ENCODE data around the gene FBXO21. TPM values are rescaled to one million over a fixed set of nuclear protein-coding genes. Genes with fewer than 3 reads are reported as not detected.
A peak's percentile ranks its signal among the peaks of the same experiment; 100 is the strongest.

Gene FBXO21
- total and polyA plus RNA-seq, 2 of the 13 experiments (the other 11 are each of a cell fraction or from before 2014, with no cell fraction given), result 15.6 to 32.5 TPM

DNA sequence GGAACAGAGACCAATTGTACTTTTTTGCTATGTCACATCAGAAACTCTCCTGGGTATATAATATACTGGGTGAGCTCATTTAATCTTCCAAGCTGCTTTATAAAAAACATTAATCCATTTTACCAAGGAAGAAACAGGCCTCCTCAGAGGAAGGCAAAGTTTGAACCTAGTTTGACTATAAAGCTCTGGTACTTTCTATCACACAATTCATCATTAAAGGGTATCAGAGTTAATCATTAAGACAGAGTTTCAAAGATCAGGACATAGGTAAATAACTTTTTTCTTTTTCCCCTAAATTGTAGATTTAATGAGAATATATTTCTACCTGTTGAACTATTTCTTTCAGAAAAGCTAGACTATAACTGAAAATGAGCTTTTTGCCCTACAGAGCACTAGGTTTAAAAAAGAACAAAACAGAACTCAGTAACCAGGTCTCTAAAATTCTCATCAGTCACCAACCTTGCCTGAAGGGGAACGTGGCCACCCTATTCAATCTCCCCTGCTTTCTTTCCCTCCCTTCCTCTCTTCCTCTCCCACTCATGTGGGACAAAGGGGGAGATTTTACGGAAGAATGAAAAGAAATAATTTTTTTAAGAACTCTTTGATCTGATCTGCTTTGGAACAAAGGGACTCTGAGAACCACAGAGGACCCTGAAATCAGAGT lies 18.6 kb downstream of the FBXO21 start (continued):
- TF ChIP-seq ZNF33B (CRISPR knock-in tag; IDR thresholded peaks at IDR 0.05) (no peak), RBM39 (IDR thresholded peaks at IDR 0.05; ENCODE audit: low read depth, low read length, poor library complexity, severe bottlenecking) (no peak), ZFP37 (CRISPR knock-in tag; IDR thresholded peaks at IDR 0.05; ENCODE audit: borderline replicate concordance) (no peak), SNAPC2 (CRISPR knock-in tag; IDR thresholded peaks at IDR 0.05) (no peak), PRPF4 (IDR thresholded peaks at IDR 0.05; ENCODE audit: low read depth, low read length, poor library complexity, severe bottlenecking) (no peak), POLR2AphosphoS5 (IDR thresholded peaks at IDR 0.05; ENCODE audit: low read depth, low read length) (no peak)

DNA sequence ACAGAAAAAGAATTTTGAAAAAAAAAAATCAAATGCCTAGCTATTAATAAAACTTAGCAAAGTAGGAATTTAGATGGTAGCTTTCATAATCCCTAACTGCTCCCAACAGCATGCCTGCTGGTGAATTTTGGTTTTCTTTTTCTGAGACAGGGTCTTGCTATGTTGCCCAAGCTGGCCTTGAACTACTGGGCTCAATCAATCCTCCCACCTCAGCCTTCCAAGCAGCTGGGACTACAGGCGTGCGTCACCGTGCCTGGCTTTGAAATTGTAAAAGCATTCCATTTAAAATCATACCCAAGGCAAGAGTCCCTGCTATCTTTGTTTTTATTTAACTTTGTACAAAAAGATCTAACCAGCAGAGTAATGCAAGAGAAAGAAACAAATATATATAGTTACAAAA lies 20.7 kb downstream of the FBXO21 start:
- peaks cover 28 to 78% of the 10 kb centered on the region in 2 experiments for H3K36me3 ChIP-seq (replicated peaks in 1 of 2; ENCODE audit: control insufficient read depth in 1 of 2, insufficient read depth in 2 of 2, low read length in 2 of 2)
- ChIA-PET POLR2A (no interaction called here), CTCF (ENCODE audit: low intra/inter-chr PET ratio, low total read pairs) (no interaction called here)
- no peak overlapping the region for H3K4me2 ChIP-seq (ENCODE audit: low read depth, low read length)
- H3K4me1 ChIP-seq (ENCODE audit: insufficient read depth, low read length), result peaks cover 13% of the 10 kb centered on the region
- WGBS (ENCODE audit: low lambda C conversion rate), result 94% methylated on average over 3 of the region's 3 CpGs
- BruUV-seq (replicated peaks), result no TSS peak
- in situ Hi-C loops (cut with HindIII; ENCODE audit: extremely low pct_ligation_motif_present, low pct_unique_long_range_greater_than_20kb) (no loop called here), intact Hi-C loops (cut with micrococcal nuclease; ENCODE audit: unreplicated experiment) (no loop called here)
- H4K20me1 ChIP-seq (ENCODE audit: insufficient read depth, low read length), result no peaks in the 10 kb centered on the region
- no peaks in the 10 kb centered on the region for H3K79me2 ChIP-seq (ENCODE audit: insufficient read depth, low read length)
- no peaks in the 10 kb centered on the region for H3K9me3 ChIP-seq (ENCODE audit: low read length)
- DNase-seq (ENCODE audit: low spot score) (no peak), FAIRE-seq (no peak), ATAC-seq (no peak)
- no peak overlapping the region for H3K9ac ChIP-seq (ENCODE audit: insufficient read depth, low read depth, low read length)
- H3K27ac ChIP-seq (ENCODE audit: extremely low read length, insufficient read depth, low read length), result no peak overlapping the region
- no peak overlapping the region for H3K4me3 ChIP-seq (replicated peaks in 1 of 3; ENCODE audit: insufficient read depth in 1 of 3, low read depth in 2 of 3, low read length in 3 of 3)
- no peaks in the 10 kb centered on the region for H3K27me3 ChIP-seq (ENCODE audit: control insufficient read depth in 1 of 2, insufficient read depth in 2 of 2, low read length in 2 of 2)
- no peak overlapping the region for H2AFZ ChIP-seq (ENCODE audit: low read length)
- TF ChIP-seq ZNF121 (CRISPR knock-in tag; IDR thresholded peaks at IDR 0.05), result peak; percentile 65
- TF ChIP-seq ZNF749 (CRISPR knock-in tag; IDR thresholded peaks at IDR 0.05; ENCODE audit: borderline replicate concordance), result no peak

Data from HepG2 (cell line).